Stomach (tissue), 9 donors: ENCODE measurements around the gene IFFO2. TPM values are rescaled to one million over a fixed set of nuclear protein-coding genes. Genes with fewer than 3 reads are reported as not detected.

Experiments
- DNase-seq, 2 donors: peaks; one replicate each; pipeline versions ENCODE4 v3.0.0 to v3.0.0-alpha.2; 2013 to 2019
- H3K27ac ChIP-seq, 5 donors: fragments of 200-600 bp in 4 of 5; sonication (generic) in 4 of 5; one replicate each; pipeline ENCODE4 v1.5.1; 2013 to 2019; ENCODE audit warnings: mild to moderate bottlenecking in 1 of 5, moderate library complexity in 1 of 5
- H3K27me3 ChIP-seq, 3 donors: fragments of 200-600 bp; sonication (generic); one replicate each; pipeline ENCODE4 v1.5.1; 2017 to 2019; ENCODE audit warnings: mixed run types in 1 of 3
- H3K36me3 ChIP-seq, 4 donors: fragments of 200-600 bp; sonication (generic); 1 replicate in 3 of 4; 2 replicates in 1 of 4; pipeline ENCODE4 v1.5.1; 2016 to 2019
- H3K4me1 ChIP-seq, 4 donors: fragments of 200-600 bp; sonication (generic); one replicate each; pipeline ENCODE4 v1.5.1; 2016 to 2019
- H3K4me3 ChIP-seq, 4 donors: fragments of 200-600 bp; sonication (generic) in 3 of 4; one replicate each; pipeline ENCODE4 v1.5.1; 2016 to 2019; ENCODE audit warnings: mild to moderate bottlenecking in 1 of 4
- H3K9me3 ChIP-seq, 4 donors: fragments of 200-600 bp; sonication (generic); one replicate each; pipeline ENCODE4 v1.5.1; 2016 to 2019
- EP300 ChIP-seq: sonication (generic); formaldehyde crosslinking; IDR thresholded peaks from one replicate; pipeline ENCODE4 v1.6.1; 2017; ENCODE audit warnings: antibody characterized with exemption
- POLR2A ChIP-seq, 4 donors: fragments of 450-650 bp; IDR thresholded peaks; one replicate each; pipeline ENCODE4 v1.6.1; 2016; ENCODE audit warnings: antibody characterized with exemption in 4 of 4, control low read depth in 2 of 4, mild to moderate bottlenecking in 1 of 4, moderate library complexity in 1 of 4
- POLR2AphosphoS5 ChIP-seq, 3 donors: sonication (generic); formaldehyde crosslinking; IDR thresholded peaks; one replicate each; pipeline ENCODE4 v1.6.1; 2016; ENCODE audit warnings: antibody characterized with exemption in 3 of 3
- WGBS, 5 donors: extraction: QIAGEN DNeasy Blood & Tissue Kit in 3 of 5; methylation state at CpG; one replicate each; pipeline versions ENCODE4 v1.1.5 to v1.1.7; 2013 to 2018; 5-methylcytosine and 5-hydroxymethylcytosine counted together
- intact Hi-C: fragments of 100-400 bp; cut with DNase I; formaldehyde crosslinking; loops from one replicate; pipeline ENCODE4 v1.15.1; 2023; ENCODE audit warnings: low total_unique reads
- polyA plus RNA-seq, 3 donors: library from polyadenylated mRNA; stranded (reverse); fragments of 200-250 nt; gene quantifications; one replicate each; pipeline ENCODE4 v1.2.3, GENCODE V29; 2013
- total RNA-seq, 5 donors: library from RNA; depleted of rRNA; stranded (reverse); fragments of >200 nt; gene quantifications; one replicate each; pipeline versions ENCODE4 v1.1.0 to v1.2.3, GENCODE V29; 2014 to 2016
- TF ChIP-seq, protein P1 (sequence below), 7 experiments: fragments of 450-650 bp in 4 of 7; fragments of 200-600 bp in 3 of 7; sonication (generic) in 3 of 7; IDR thresholded peaks; one replicate each; pipeline ENCODE4 v1.5.1; 2016 to 2019; ENCODE audit warnings: antibody characterized with exemption in 7 of 7, control low read depth in 2 of 7, mild to moderate bottlenecking in 1 of 7
- donor health status: healthy with polysubstance abuse.
- donor health status: Bipolar disorder and iron deficiency.
- donor health status: healthy.

The IFFO2 gene
- total and polyA plus RNA-seq, 8 donors, result 0.58 to 47.8 (median 4.5) TPM

DNA sequence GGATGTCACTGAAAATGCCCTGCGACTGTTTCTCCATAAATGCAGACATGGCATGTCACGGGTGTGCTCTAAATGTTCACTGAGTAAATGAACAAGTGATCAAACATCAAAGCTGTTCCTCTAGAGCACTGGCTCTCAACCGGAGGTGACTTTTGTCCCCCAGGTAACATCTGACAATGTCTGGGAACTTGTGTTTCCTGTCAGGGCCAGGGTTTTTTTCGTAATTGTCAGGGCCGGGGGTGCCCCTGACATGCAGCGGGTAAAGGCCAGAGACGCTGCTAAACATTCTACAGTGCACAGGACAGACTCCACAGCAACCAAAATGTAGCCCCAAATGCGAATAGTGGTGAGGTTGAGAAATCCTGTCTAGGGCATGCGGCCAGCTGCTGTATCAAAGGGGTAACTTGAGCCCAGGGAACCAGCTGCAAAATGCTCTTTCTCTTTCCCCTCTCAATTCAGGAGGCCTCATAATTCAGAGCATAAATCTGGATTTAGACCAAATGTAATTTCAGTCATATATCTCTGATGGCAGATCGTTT, 56.1 kb downstream of the IFFO2 start:
- TF ChIP-seq POLR2A (IDR thresholded peaks at IDR 0.05), result no peak
- no peak for TF ChIP-seq POLR2AphosphoS5 (IDR thresholded peaks at IDR 0.05)
- TF ChIP-seq EP300, result no peak
- TF ChIP-seq, protein P1, sequence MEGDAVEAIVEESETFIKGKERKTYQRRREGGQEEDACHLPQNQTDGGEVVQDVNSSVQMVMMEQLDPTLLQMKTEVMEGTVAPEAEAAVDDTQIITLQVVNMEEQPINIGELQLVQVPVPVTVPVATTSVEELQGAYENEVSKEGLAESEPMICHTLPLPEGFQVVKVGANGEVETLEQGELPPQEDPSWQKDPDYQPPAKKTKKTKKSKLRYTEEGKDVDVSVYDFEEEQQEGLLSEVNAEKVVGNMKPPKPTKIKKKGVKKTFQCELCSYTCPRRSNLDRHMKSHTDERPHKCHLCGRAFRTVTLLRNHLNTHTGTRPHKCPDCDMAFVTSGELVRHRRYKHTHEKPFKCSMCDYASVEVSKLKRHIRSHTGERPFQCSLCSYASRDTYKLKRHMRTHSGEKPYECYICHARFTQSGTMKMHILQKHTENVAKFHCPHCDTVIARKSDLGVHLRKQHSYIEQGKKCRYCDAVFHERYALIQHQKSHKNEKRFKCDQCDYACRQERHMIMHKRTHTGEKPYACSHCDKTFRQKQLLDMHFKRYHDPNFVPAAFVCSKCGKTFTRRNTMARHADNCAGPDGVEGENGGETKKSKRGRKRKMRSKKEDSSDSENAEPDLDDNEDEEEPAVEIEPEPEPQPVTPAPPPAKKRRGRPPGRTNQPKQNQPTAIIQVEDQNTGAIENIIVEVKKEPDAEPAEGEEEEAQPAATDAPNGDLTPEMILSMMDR (IDR thresholded peaks at IDR 0.05), result no peak
- Histone ChIP-seq H3K4me3 (no peak overlapping the region), H3K4me1 (peaks cover 7 to 27% (median 24%) of the 10 kb centered on the region in 4 donors), H3K27ac (no peak overlapping the region), H3K9me3 (no peaks in the 10 kb centered on the region), H3K27me3 (no peaks in the 10 kb centered on the region), H3K36me3 (no peaks in the 10 kb centered on the region)
- 70 to 86% (median 78%) methylated on average over 10 of the region's 10 CpGs for WGBS, 5 donors
- intact Hi-C loops, result loop anchor here (10.0 kb wide), 1 partner anchor 54 kb away; the partner anchor contains the start of gene IFFO2
- no peak for DNase-seq

DNA sequence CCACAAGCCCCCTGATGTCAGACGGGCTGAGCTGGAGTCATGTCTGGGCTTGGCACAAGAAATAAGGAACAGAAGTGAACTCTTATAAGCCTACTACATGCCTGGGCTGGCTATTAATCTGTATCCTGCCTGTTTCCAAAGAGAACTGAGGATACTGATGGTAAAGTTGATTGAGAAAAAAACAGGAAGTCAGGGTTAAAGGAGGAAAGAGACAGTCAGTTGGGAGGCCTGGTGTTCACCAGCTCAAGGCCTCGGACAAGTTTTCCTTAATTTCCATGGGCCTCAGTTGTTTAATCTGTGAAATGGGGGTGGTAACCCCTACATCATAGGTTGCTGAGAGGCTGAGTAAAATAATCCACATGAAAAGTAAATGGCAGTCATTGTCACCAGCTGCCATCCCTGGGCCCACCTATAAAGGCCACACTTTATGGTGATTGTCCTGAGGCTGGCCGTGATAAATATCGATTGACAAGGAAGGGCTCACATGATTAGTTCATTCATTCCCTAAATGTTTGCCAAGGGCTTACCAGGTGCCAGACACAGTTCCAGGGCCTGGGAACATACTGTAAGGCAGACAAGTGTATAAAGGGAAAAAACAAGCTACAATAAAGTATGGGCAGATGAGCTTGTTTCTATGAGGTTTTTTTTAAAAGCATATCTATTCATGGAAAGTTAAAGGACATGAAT, 57.0 kb downstream of the IFFO2 start:
- no peak for DNase-seq
- TF ChIP-seq, protein P1 (IDR thresholded peaks at IDR 0.05), result no peak
- TF ChIP-seq EP300 (no peak), POLR2AphosphoS5 (IDR thresholded peaks at IDR 0.05) (no peak)
- Histone ChIP-seq H3K27me3 (no peaks in the 10 kb centered on the region), H3K4me3 (no peak overlapping the region), H3K9me3 (no peaks in the 10 kb centered on the region), H3K36me3 (no peaks in the 10 kb centered on the region), H3K4me1 (peaks cover 7 to 27% (median 24%) of the 10 kb centered on the region in 4 donors), H3K27ac (no peak overlapping the region)
- WGBS, 5 donors, result 66 to 83% (median 72%) methylated on average over 4 of the region's 4 CpGs
- intact Hi-C loops, result loop anchor here (10.0 kb wide), 1 partner anchor 55 kb away; the partner anchor contains the start of gene IFFO2

GRCh38 chr1:18898567-18898966, 57.9 kb downstream of the IFFO2 start:
- Histone ChIP-seq H3K36me3 (no peaks in the 10 kb centered on the region), H3K27ac (no peak overlapping the region), H3K9me3 (no peaks in the 10 kb centered on the region), H3K4me3 (no peak overlapping the region), H3K4me1 (peaks cover 5 to 23% (median 21%) of the 10 kb centered on the region in 4 donors), H3K27me3 (no peaks in the 10 kb centered on the region)
- intact Hi-C loops, result no loop called here
- WGBS, 5 donors, result 91 to 96% (median 94%) methylated on average over 8 of the region's 8 CpGs
- TF ChIP-seq, protein P1 (IDR thresholded peaks at IDR 0.05), result no peak
- TF ChIP-seq POLR2A (IDR thresholded peaks at IDR 0.05) (no peak), EP300 (no peak), POLR2AphosphoS5 (IDR thresholded peaks at IDR 0.05) (no peak)
- no peak for DNase-seq

- Histone ChIP-seq H3K27me3 (no peaks in the 10 kb centered on the region), H3K4me3 (no peak overlapping the region), H3K9me3 (no peaks in the 10 kb centered on the region), H3K4me1 (peaks cover 0 to 14% (median 6%) of the 10 kb centered on the region in 4 donors), H3K36me3 (no peaks in the 10 kb centered on the region), H3K27ac (no peak overlapping the region)
- 82 to 92% (median 90%) methylated on average over 6 of the region's 6 CpGs for WGBS, 5 donors
- no peak for TF ChIP-seq POLR2A (IDR thresholded peaks at IDR 0.05)
- TF ChIP-seq POLR2AphosphoS5 (IDR thresholded peaks at IDR 0.05), result no peak
- no peak for TF ChIP-seq EP300
- TF ChIP-seq, protein P1 (IDR thresholded peaks at IDR 0.05), result no peak
- intact Hi-C loops, result no loop called here
- DNase-seq, result no peak
Observed at GRCh38 chr1:18895317-18895716, 61.2 kb downstream of the IFFO2 start.
